Calu3 (cell line): Measurements from ENCODE around the gene PIN1. TPM values are rescaled to one million over a fixed set of nuclear protein-coding genes. Genes with fewer than 3 reads are reported as not detected.
A peak's percentile ranks its signal among the peaks of the same experiment; 100 is the strongest.

Source experiments
- BruUV-seq: library from RNA; stranded (reverse); fragments of 400-500 nt; replicated peaks from 2 replicates; lab custom pipeline; 2021; lab: Mats Ljungman, UMichigan
- CTCF ChIA-PET: fragments of 300-600 bp; sonication (Branson Sonifier 250); formaldehyde crosslinking; loops from one replicate; lab custom pipeline; 2022; ENCODE audit warnings: antibody characterized with exemption; lab: Charles Lee
- DNase-seq: peaks from one replicate; pipeline ENCODE4 v3.0.0; 2022
- H3K27ac Mint-ChIP-seq: one replicate; pipeline ENCODE4 v1.8.0; 2022; ENCODE audit warnings: mixed read lengths; ENCODE audit not compliant: unreplicated experiment
- H3K27me3 Mint-ChIP-seq: one replicate; pipeline ENCODE4 v1.8.0; 2022; ENCODE audit warnings: mixed read lengths; ENCODE audit not compliant: unreplicated experiment
- H3K36me3 Mint-ChIP-seq: one replicate; pipeline ENCODE4 v1.8.0; 2022; ENCODE audit warnings: mild to moderate bottlenecking, moderate library complexity, mixed read lengths; ENCODE audit not compliant: insufficient read depth, unreplicated experiment
- H3K4me1 Mint-ChIP-seq: one replicate; pipeline ENCODE4 v1.8.0; 2022; ENCODE audit warnings: mild to moderate bottlenecking, low read depth, mixed read lengths; ENCODE audit not compliant: unreplicated experiment
- H3K4me3 Mint-ChIP-seq: one replicate; pipeline ENCODE4 v1.8.0; 2022; ENCODE audit warnings: mild to moderate bottlenecking, low read depth, moderate library complexity, mixed read lengths; ENCODE audit not compliant: unreplicated experiment
- H3K9me3 Mint-ChIP-seq: one replicate; pipeline ENCODE4 v1.8.0; 2022; ENCODE audit warnings: low read depth, mixed read lengths; ENCODE audit not compliant: unreplicated experiment
- intact Hi-C: fragments of 100-400 bp; cut with micrococcal nuclease; formaldehyde crosslinking; loops from one replicate; pipeline ENCODE4 v1.10.0; 2022; ENCODE audit not compliant: unreplicated experiment
- total RNA-seq: library from RNA; stranded (reverse); gene quantifications from 2 replicates; pipeline ENCODE4 v1.2.3, GENCODE V29; 2022
- TF ChIP-seq, protein P1 (sequence below): fragments of 200-600 bp; IDR thresholded peaks from one replicate; pipeline ENCODE4 v1.8.0; 2022; ENCODE audit warnings: antibody characterized with exemption; ENCODE audit not compliant: unreplicated experiment

Gene PIN1
- total RNA-seq, 1 experiment from 2014 or later, result 49.5 TPM

DNA sequence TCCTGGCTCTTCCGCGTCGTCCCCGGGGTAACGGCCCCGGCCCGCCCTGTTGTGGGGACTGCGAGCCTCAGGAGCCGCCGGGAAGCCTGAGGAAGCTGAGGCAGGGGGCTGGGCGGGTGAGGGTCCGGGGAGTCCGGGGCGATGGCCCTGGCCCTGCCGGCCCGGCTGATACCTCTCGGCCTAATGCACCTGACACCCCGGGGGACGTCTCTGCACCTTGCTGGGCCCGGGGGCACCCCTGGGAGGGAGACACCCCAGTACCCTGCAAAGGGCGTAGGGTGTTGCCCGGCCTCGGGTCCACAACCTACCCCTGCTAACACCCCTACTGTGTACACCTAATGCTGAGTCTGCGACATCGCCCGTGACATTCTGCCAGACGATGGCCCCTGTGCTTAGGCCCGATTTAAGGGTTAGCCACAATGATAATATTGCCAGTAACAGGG lies 410 bp downstream of the PIN1 start:
- Mint-ChIP-seq H3K36me3 (peaks cover 40% of the 10 kb centered on the region), H3K27ac (no peak overlapping the region), H3K4me3 (peak overlapping the region; percentile 82), H3K9me3 (no peaks in the 10 kb centered on the region), H3K4me1 (peaks cover 6% of the 10 kb centered on the region), H3K27me3 (no peaks in the 10 kb centered on the region)
- intact Hi-C loops, result no loop called here
- TF ChIP-seq, protein P1, sequence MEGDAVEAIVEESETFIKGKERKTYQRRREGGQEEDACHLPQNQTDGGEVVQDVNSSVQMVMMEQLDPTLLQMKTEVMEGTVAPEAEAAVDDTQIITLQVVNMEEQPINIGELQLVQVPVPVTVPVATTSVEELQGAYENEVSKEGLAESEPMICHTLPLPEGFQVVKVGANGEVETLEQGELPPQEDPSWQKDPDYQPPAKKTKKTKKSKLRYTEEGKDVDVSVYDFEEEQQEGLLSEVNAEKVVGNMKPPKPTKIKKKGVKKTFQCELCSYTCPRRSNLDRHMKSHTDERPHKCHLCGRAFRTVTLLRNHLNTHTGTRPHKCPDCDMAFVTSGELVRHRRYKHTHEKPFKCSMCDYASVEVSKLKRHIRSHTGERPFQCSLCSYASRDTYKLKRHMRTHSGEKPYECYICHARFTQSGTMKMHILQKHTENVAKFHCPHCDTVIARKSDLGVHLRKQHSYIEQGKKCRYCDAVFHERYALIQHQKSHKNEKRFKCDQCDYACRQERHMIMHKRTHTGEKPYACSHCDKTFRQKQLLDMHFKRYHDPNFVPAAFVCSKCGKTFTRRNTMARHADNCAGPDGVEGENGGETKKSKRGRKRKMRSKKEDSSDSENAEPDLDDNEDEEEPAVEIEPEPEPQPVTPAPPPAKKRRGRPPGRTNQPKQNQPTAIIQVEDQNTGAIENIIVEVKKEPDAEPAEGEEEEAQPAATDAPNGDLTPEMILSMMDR, result no peak
- BruUV-seq, result no TSS peak
- no peak for DNase-seq
- CTCF ChIA-PET, result interaction anchor here (0.5 kb wide), 1 partner anchor 253 kb away, joined by 3 read pairs; no protein-coding TSS in a partner anchor

GRCh38 chr19:9836021-9836420 lies 903 bp downstream of the PIN1 start:
- no peak for DNase-seq
- no TSS peak for BruUV-seq
- peaks cover 6% of the 10 kb centered on the region for H3K4me1 Mint-ChIP-seq
- CTCF ChIA-PET, result no interaction called here
- TF ChIP-seq, protein P1, result no peak
- intact Hi-C loops, result no loop called here
- H3K27ac Mint-ChIP-seq, result no peak overlapping the region
- H3K4me3 Mint-ChIP-seq, result peak overlapping the region; percentile 82
- H3K36me3 Mint-ChIP-seq, result peaks cover 41% of the 10 kb centered on the region
- no peaks in the 10 kb centered on the region for H3K9me3 Mint-ChIP-seq
- H3K27me3 Mint-ChIP-seq, result no peaks in the 10 kb centered on the region

DNA sequence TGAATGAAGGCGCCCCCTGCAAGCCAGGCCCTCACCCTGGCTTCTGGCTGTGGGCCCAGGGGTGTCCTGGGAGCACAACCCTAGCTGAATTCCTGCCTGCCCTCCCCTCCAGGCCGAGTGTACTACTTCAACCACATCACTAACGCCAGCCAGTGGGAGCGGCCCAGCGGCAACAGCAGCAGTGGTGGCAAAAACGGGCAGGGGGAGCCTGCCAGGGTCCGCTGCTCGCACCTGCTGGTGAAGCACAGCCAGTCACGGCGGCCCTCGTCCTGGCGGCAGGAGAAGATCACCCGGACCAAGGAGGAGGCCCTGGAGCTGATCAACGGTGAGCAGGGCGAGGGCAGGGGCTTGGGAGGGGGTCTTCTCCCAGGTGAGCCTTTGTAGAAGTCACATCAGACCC lies 3.2 kb downstream of the PIN1 start:
- H3K27ac Mint-ChIP-seq, result no peak overlapping the region
- no peaks in the 10 kb centered on the region for H3K27me3 Mint-ChIP-seq
- H3K36me3 Mint-ChIP-seq, result peaks cover 51% of the 10 kb centered on the region
- intact Hi-C loops, result no loop called here
- TF ChIP-seq, protein P1, result no peak
- DNase-seq, result no peak
- H3K4me1 Mint-ChIP-seq, result peaks cover 6% of the 10 kb centered on the region
- CTCF ChIA-PET, result no interaction called here
- H3K4me3 Mint-ChIP-seq, result no peak overlapping the region
- BruUV-seq, result no TSS peak
- H3K9me3 Mint-ChIP-seq, result no peaks in the 10 kb centered on the region

DNA sequence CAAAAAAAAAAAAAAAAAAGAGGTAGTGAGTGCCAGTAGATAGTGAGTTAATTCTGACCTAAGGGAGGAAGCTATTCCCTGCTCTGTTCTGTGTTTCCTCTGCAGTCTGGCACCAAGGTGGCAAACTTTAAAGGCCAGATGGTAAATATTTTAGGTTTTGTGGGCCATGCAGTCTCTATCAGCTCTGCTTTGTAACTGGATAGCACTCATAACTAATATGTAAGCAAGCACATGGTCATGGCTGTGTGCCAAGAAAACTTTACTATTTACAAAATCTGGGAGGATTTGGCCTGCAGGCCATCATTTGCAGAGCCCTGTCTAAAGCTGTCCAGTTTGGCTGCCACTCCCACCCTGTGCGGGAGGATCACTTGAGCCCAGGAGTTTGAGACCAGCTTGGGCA lies 4.3 kb downstream of the PIN1 start:
- BruUV-seq, result no TSS peak
- Mint-ChIP-seq H3K36me3 (peaks cover 50% of the 10 kb centered on the region), H3K4me1 (peaks cover 6% of the 10 kb centered on the region), H3K9me3 (no peaks in the 10 kb centered on the region), H3K27ac (no peak overlapping the region), H3K4me3 (no peak overlapping the region), H3K27me3 (no peaks in the 10 kb centered on the region)
- CTCF ChIA-PET, result interaction anchor here (0.9 kb wide), 1 partner anchor 498 kb away, joined by 3 read pairs; no protein-coding TSS in a partner anchor
- TF ChIP-seq, protein P1, result no peak
- DNase-seq, result no peak
- intact Hi-C loops, result no loop called here
